VCaP (cell line): Measurements from ENCODE around the gene ALDH3A1.
A peak's percentile ranks its signal among the peaks of the same experiment; 100 is the strongest.
"Not testable (repeated sequence)": the region's sequence is repeated elsewhere in the genome, so short reads cannot be mapped to it uniquely, and the experiment has no call there.

ENCODE experiments used
- H3K27ac ChIP-seq: fragments of 450-650 bp; 2 replicates; pipeline ENCODE4 v1.5.1; 2017
- CTCF ChIP-seq: fragments of 450-650 bp; conservative IDR thresholded peaks from 2 replicates; pipeline ENCODE4 v1.5.1; 2017; ENCODE audit warnings: mild to moderate bottlenecking, moderate library complexity

ALDH3A1 gene

GRCh38 chr17:19766421-19767270, 18.5 kb upstream of the ALDH3A1 start:
- no peak overlapping the region for H3K27ac ChIP-seq
- TF ChIP-seq CTCF, result peak; percentile 98

GRCh38 chr17:19766016-19766415, 17.9 kb upstream of the ALDH3A1 start:
- H3K27ac ChIP-seq, result no peak overlapping the region
- TF ChIP-seq CTCF, result no peak

- not testable (repeated sequence) for H3K27ac ChIP-seq
Observed at GRCh38 chr17:19763991-19764390, 15.9 kb upstream of the ALDH3A1 start.

GRCh38 chr17:19763416-19763815, 15.3 kb upstream of the ALDH3A1 start:
- no peak overlapping the region for H3K27ac ChIP-seq
- TF ChIP-seq CTCF, result no peak

GRCh38 chr17:19762515-19762961, 14.4 kb upstream of the ALDH3A1 start:
- H3K27ac ChIP-seq, result no peak overlapping the region
- peak; percentile 75 for TF ChIP-seq CTCF

- no peak for TF ChIP-seq CTCF
- H3K27ac ChIP-seq, result no peak overlapping the region
Observed at GRCh38 chr17:19760746-19761145, 12.6 kb upstream of the ALDH3A1 start.

- no peak overlapping the region for H3K27ac ChIP-seq
- no peak for TF ChIP-seq CTCF
Observed at GRCh38 chr17:19759568-19760549, 11.8 kb upstream of the ALDH3A1 start.
